GM18858 (cell line): ENCODE measurements around the gene RAB5A.
"Not testable (repeated sequence)": the region's sequence is repeated elsewhere in the genome, so short reads cannot be mapped to it uniquely, and the experiment has no call there.

Source experiments
- ATAC-seq: cut with Tn5 transposase; IDR thresholded peaks from one replicate; pipeline ENCODE4 v1.9.1; 2021; ENCODE audit not compliant: unreplicated experiment

The RAB5A gene

DNA sequence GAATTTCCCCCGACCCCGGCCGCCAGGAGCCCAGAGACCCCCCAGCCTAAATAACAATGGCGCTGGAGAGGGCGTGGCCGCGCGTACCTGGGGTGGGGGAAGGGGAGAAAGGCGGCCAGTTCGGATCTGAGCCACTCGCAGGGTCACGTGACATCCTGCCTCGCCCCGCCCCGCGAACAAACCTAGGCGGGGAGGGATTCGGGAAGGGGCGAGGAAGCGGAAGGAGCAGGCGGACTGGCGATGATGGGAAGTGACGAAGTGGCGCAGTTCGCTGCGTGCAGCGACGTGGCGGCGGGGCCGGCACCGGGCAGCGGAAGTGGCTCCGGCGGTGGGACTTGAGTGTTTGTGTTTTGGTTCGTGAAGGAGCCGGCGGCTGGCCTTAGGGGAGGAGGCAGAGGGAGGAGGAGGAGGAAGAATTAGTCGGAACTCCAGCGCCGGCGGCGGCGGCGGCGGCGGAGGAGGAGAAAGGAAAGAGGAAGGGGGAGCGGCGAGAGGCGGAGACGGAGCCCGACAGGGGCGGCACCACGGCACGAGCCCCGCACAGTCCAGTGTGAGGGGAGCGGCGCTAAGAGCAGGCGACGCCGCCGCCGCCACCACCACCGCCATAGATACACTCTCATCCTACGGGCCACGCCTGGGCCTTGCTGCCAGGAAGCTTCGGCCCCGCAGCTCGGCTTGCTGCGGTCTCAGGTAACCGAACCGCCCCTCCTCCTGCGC is at the start of gene RAB5A:
Gene RAB5A, plus strand, starts transcription at position 266 of the 717 bp plus-strand sequence. CDS start 3,802 bp downstream, outside the sequence.
- ATAC-seq, result peak; percentile 97

GRCh38 chr3:19898721-19899120 is 48.2 kb upstream of the RAB5A start:
- ATAC-seq, result no peak

DNA sequence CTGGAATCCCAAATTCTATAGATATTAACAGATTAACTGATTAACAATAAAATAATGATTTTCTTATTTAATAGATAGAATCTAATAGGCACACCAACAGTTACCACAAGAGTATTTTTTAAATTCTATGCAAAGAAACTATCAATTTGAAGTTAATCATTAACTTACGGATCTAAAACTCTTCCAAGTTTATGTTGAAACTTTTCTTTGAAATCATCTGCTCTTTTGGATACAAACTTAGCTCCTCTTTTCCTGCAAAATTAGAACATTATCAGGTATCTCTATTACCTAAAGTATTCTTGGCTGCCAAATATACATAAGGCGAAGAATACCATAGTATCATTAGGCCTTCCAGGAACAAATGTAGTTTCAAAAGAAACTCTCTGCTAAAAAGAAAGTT is 47.6 kb upstream of the RAB5A start:
- no peak for ATAC-seq

DNA sequence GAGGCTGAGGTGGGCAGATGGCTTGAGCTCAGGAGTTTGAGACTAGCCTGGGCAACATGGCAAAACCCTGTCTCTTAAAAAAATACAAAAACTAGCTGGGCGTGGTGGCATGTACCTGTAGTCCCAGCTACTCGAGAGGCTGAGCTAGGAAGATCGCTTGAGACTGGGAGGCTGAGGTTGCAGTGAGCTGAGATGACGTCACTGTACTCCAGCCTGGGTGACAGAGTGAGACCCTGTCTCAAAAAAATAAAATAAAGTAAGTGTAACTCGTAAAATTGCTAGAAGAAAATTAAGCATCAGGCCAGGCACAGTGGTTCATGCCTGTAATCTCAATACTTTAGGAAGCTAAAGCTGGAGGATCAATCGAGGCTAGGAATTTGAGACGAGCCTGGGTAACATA is 47.1 kb upstream of the RAB5A start:
- ATAC-seq, result not testable (repeated sequence)

DNA sequence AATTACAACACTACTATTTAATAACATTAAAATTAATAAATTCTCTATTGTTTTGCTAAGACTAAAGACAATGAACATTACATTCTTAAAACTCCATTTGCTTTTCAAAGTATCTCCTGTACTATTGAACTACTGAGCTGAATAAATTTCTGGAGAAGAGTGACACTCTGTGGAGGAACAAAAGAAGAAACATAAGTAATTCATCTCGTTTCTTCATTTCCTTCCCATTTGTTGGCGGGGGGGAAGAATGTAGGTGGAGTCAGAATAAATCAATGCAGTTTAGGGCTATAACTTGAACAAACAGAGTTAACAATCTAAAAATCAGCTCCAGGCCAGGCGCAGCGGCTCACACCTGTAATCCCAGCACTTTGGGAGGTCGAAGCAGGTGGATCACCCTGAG is 45.6 kb upstream of the RAB5A start:
- no peak for ATAC-seq

DNA sequence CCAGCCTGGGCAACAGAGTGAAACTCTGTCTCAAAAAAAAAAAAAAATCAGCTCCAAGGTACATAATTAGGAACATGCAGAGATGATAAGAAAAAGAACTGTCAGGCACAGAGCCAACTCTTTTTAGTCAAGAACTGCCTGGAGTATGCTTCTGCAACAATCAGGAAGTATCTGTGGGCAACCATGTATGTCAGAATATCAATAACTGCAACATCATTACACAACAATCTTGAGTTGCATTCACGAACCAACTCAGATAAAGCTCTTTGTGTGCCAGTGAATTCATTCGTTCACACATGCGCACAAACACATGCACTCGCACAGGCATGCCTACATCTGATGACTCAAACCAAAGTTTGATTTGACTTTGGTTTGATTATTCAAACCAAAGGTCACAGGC is 45.0 kb upstream of the RAB5A start:
- ATAC-seq, result no peak

- ATAC-seq, result no peak
These were observed 43.2 kb upstream of the RAB5A start for GRCh38 chr3:19903649-19904048.

DNA sequence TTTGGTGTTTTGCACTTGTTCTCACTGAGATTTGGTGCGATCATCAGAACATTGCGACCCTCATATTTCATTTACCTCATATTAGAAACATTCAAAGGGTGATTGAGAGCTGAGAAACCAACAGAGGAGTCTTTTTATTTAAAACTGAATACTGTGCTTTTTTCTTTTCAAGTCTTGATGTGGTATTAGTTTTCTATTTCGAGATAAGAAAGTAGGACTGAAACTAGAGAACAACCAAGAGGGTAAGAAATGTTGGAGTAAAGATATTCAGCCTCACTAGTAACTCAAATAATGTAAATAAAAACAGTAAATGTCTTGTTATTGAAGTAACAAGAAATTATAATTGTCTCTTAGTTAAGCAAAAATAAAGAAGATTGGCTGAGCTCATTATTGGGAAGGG is 39.4 kb upstream of the RAB5A start:
- ATAC-seq, result no peak

- ATAC-seq, result no peak
These were observed 35.4 kb upstream of the RAB5A start for GRCh38 chr3:19911452-19911851.

- ATAC-seq, result no peak
These were observed 29.7 kb upstream of the RAB5A start for GRCh38 chr3:19917167-19917566.

- ATAC-seq, result no peak
These were observed 26.4 kb upstream of the RAB5A start for GRCh38 chr3:19920401-19921080.

GRCh38 chr3:19931180-19931692 is 15.7 kb upstream of the RAB5A start:
- peak; percentile 83 for ATAC-seq

- peak; percentile 48 for ATAC-seq
These were observed 15.1 kb upstream of the RAB5A start for GRCh38 chr3:19931767-19932188.

- no peak for ATAC-seq
These were observed 14.5 kb upstream of the RAB5A start for GRCh38 chr3:19932422-19932821.

DNA sequence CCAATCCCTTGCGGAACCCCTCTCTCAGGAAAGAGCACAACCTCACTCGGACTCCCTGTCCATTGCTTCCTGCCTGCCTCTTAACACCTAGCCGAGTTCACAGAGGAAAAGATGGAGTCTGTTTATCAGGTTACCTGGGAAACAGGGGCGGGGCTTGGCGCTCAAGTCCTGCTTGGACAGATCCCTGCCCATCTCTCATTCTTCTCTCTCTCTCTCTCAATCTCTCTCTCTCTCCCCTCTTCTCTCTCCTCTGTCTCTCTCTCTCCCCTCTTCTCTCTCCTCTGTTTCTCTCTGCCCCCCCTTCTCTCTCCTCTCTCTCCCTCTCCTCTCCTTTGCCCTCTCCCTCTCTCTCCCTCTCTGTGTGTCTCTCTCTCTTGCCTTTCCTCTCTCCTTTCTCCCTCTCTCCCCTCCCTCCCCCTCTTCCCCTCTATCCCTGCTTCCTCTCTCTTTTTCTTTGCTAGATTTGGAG is 12.8 kb upstream of the RAB5A start, which contains the start of gene EFHB:
Gene EFHB, minus strand, starts transcription at position 120 of the 469 bp plus-strand sequence. CDS start 199 bp downstream, outside the sequence.
- no peak for ATAC-seq

DNA sequence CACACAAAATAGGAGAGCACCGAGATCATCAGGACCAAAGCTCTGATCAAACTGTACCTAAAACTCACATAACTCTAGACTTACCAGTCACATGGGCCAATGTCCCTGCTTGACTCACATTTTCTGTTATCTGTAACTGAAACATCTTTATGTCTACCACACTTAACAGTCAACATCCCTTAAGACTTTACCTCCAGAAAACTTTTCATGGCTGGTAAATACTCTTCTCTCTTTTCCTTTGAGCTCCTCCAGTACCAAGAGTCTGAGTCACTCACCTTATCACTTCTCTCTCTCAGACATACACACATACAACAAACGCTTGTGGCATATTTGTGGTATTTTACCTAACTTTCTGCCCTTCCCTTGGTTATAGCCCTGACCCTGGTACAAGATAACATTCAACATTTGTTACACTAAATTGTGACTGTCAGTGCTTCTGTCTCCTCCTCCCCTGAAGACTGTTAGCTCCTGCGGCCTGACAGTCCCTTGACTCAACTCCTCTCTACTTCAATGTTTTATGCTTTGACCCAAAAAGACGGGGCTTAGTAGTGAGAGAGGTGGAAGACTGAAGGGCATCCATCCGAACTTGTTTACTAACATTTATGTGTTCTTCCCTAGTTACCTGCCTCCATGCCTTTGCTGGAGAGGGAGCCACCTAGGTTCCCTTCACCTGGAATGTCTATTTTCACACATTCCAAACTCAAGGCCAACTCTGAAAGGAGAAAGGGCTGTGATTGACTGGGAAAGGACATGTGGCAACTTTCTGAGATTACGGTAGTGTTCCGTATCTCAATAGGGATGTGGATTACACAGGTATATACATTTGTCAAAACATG is 9.2 kb upstream of the RAB5A start:
- no peak for ATAC-seq

DNA sequence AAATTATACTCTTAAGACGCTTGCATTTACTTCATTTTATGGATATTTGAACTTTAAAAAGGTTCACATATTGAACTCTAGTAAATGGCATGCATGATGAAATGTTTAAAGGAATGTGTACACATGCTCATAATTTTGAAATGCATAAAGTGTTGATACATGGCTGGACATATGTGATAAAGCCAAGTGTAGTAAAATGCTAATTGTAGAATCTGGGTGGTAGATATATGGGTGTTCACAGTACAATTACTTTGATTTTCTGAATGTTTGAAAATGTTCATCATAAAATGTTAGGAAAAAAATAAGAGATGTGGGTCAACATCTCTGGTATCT is 8.6 kb upstream of the RAB5A start:
- ATAC-seq, result no peak

GRCh38 chr3:19940643-19941042 is 6.3 kb upstream of the RAB5A start:
- no peak for ATAC-seq

DNA sequence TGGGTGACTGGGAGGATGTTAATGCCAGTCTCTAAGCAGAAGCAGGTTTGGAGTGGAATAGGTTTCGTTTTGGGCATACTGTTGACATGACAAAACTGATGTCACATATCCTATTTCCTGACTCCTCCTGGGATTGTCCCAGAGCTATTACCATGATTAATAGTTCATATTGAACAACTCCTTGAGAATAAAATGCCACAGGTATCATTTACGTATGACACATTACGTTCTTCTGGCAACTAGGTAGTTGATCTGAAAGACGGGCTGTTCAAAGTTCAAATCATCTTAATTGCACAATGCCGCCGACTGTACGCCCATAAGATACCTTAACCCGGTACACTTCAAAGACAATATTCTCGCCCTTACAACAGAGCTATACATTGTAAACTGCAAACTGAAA is 1.4 kb upstream of the RAB5A start:
- no peak for ATAC-seq

- no peak for ATAC-seq
These were observed 697 bp upstream of the RAB5A start for GRCh38 chr3:19945969-19946831.
